ENCODE data around the gene TOP2B.

TOP2B gene

GRCh38 chr3:25582242-25582641, 82.5 kb downstream of the TOP2B start:
- Histone ChIP-seq H3K4me1 (ENCODE audit: control insufficient read depth, insufficient read depth, low read length) (no peaks in the 10 kb centered on the region), H3K4me3 (ENCODE audit: low read depth, low read length) (no peak overlapping the region), H3K9ac (ENCODE audit: low read depth, low read length) (no peak overlapping the region), H3K27me3 (ENCODE audit: control insufficient read depth, insufficient read depth, low read length) (no peaks in the 10 kb centered on the region), H3K36me3 (ENCODE audit: control insufficient read depth, insufficient read depth, low read length) (no peaks in the 10 kb centered on the region), H3K27ac (ENCODE audit: low read depth, low read length) (no peak overlapping the region), H3K9me3 (ENCODE audit: control insufficient read depth, insufficient read depth, low read length) (no peaks in the 10 kb centered on the region)

- H3K36me3 ChIP-seq (ENCODE audit: control insufficient read depth, insufficient read depth, low read length) = no peaks in the 10 kb centered on the region
- no peak overlapping the region for H3K9ac ChIP-seq (ENCODE audit: low read depth, low read length)
- no peaks in the 10 kb centered on the region for H3K4me1 ChIP-seq (ENCODE audit: control insufficient read depth, insufficient read depth, low read length)
- no peak overlapping the region for H3K27ac ChIP-seq (ENCODE audit: low read depth, low read length)
- no peak overlapping the region for H3K4me3 ChIP-seq (ENCODE audit: low read depth, low read length)
- no peaks in the 10 kb centered on the region for H3K9me3 ChIP-seq (ENCODE audit: control insufficient read depth, insufficient read depth, low read length)
- H3K27me3 ChIP-seq (ENCODE audit: control insufficient read depth, insufficient read depth, low read length) = no peaks in the 10 kb centered on the region
Measured at GRCh38 chr3:25581823-25582222, 82.9 kb downstream of the TOP2B start.

- no peaks in the 10 kb centered on the region for H3K4me1 ChIP-seq (ENCODE audit: control insufficient read depth, insufficient read depth, low read length)
- no peaks in the 10 kb centered on the region for H3K36me3 ChIP-seq (ENCODE audit: control insufficient read depth, insufficient read depth, low read length)
- H3K9me3 ChIP-seq (ENCODE audit: control insufficient read depth, insufficient read depth, low read length) = no peaks in the 10 kb centered on the region
- no peak overlapping the region for H3K4me3 ChIP-seq (ENCODE audit: low read depth, low read length)
- no peak overlapping the region for H3K27ac ChIP-seq (ENCODE audit: low read depth, low read length)
- H3K9ac ChIP-seq (ENCODE audit: low read depth, low read length) = no peak overlapping the region
- no peaks in the 10 kb centered on the region for H3K27me3 ChIP-seq (ENCODE audit: control insufficient read depth, insufficient read depth, low read length)
Measured at GRCh38 chr3:25581335-25581734, 83.4 kb downstream of the TOP2B start.

- Histone ChIP-seq H3K27me3 (ENCODE audit: control insufficient read depth, insufficient read depth, low read length) (no peaks in the 10 kb centered on the region), H3K4me3 (ENCODE audit: low read depth, low read length) (no peak overlapping the region), H3K4me1 (ENCODE audit: control insufficient read depth, insufficient read depth, low read length) (no peaks in the 10 kb centered on the region), H3K9me3 (ENCODE audit: control insufficient read depth, insufficient read depth, low read length) (no peaks in the 10 kb centered on the region), H3K9ac (ENCODE audit: low read depth, low read length) (no peak overlapping the region), H3K27ac (ENCODE audit: low read depth, low read length) (no peak overlapping the region), H3K36me3 (ENCODE audit: control insufficient read depth, insufficient read depth, low read length) (no peaks in the 10 kb centered on the region)
Measured at GRCh38 chr3:25580534-25580933, 84.2 kb downstream of the TOP2B start.

- Histone ChIP-seq H3K4me3 (ENCODE audit: low read depth, low read length) (no peak overlapping the region), H3K4me1 (ENCODE audit: control insufficient read depth, insufficient read depth, low read length) (0 out of 2 replicates have a peak, but pooled peaks cover 7% of the 10 kb centered on the region), H3K27me3 (ENCODE audit: control insufficient read depth, insufficient read depth, low read length) (no peaks in the 10 kb centered on the region), H3K9ac (ENCODE audit: low read depth, low read length) (no peak overlapping the region), H3K36me3 (ENCODE audit: control insufficient read depth, insufficient read depth, low read length) (no peaks in the 10 kb centered on the region), H3K9me3 (ENCODE audit: control insufficient read depth, insufficient read depth, low read length) (no peaks in the 10 kb centered on the region), H3K27ac (ENCODE audit: low read depth, low read length) (no peak overlapping the region)
Measured at GRCh38 chr3:25578059-25578458, 86.6 kb downstream of the TOP2B start.

- no peak overlapping the region for H3K27ac ChIP-seq (ENCODE audit: low read depth, low read length)
- no peaks in the 10 kb centered on the region for H3K36me3 ChIP-seq (ENCODE audit: control insufficient read depth, insufficient read depth, low read length)
- no peaks in the 10 kb centered on the region for H3K9me3 ChIP-seq (ENCODE audit: control insufficient read depth, insufficient read depth, low read length)
- 0 out of 2 replicates have a peak, but pooled peaks cover 7% of the 10 kb centered on the region for H3K4me1 ChIP-seq (ENCODE audit: control insufficient read depth, insufficient read depth, low read length)
- no peak overlapping the region for H3K9ac ChIP-seq (ENCODE audit: low read depth, low read length)
- no peak overlapping the region for H3K4me3 ChIP-seq (ENCODE audit: low read depth, low read length)
- H3K27me3 ChIP-seq (ENCODE audit: control insufficient read depth, insufficient read depth, low read length) = no peaks in the 10 kb centered on the region
Measured at GRCh38 chr3:25576831-25577454, 87.8 kb downstream of the TOP2B start.

GRCh38 chr3:25576146-25576545, 88.6 kb downstream of the TOP2B start:
- H3K27me3 ChIP-seq (ENCODE audit: control insufficient read depth, insufficient read depth, low read length) = no peaks in the 10 kb centered on the region
- no peaks in the 10 kb centered on the region for H3K36me3 ChIP-seq (ENCODE audit: control insufficient read depth, insufficient read depth, low read length)
- H3K4me1 ChIP-seq (ENCODE audit: control insufficient read depth, insufficient read depth, low read length) = 0 out of 2 replicates have a peak, but pooled peaks cover 7% of the 10 kb centered on the region
- H3K4me3 ChIP-seq (ENCODE audit: low read depth, low read length) = no peak overlapping the region
- H3K27ac ChIP-seq (ENCODE audit: low read depth, low read length) = no peak overlapping the region
- no peak overlapping the region for H3K9ac ChIP-seq (ENCODE audit: low read depth, low read length)
- H3K9me3 ChIP-seq (ENCODE audit: control insufficient read depth, insufficient read depth, low read length) = no peaks in the 10 kb centered on the region

GRCh38 chr3:25575001-25575400, 89.7 kb downstream of the TOP2B start:
- Histone ChIP-seq H3K4me1 (ENCODE audit: control insufficient read depth, insufficient read depth, low read length) (0 out of 2 replicates have a peak, but pooled peaks cover 7% of the 10 kb centered on the region), H3K4me3 (ENCODE audit: low read depth, low read length) (no peak overlapping the region), H3K9ac (ENCODE audit: low read depth, low read length) (no peak overlapping the region), H3K27ac (ENCODE audit: low read depth, low read length) (no peak overlapping the region), H3K36me3 (ENCODE audit: control insufficient read depth, insufficient read depth, low read length) (no peaks in the 10 kb centered on the region), H3K27me3 (ENCODE audit: control insufficient read depth, insufficient read depth, low read length) (no peaks in the 10 kb centered on the region), H3K9me3 (ENCODE audit: control insufficient read depth, insufficient read depth, low read length) (no peaks in the 10 kb centered on the region)

GRCh38 chr3:25574172-25574765, 90.4 kb downstream of the TOP2B start:
- no peaks in the 10 kb centered on the region for H3K27me3 ChIP-seq (ENCODE audit: control insufficient read depth, insufficient read depth, low read length)
- H3K27ac ChIP-seq (ENCODE audit: low read depth, low read length) = peak overlapping the region; percentile 52
- no peak overlapping the region for H3K9ac ChIP-seq (ENCODE audit: low read depth, low read length)
- no peak overlapping the region for H3K4me3 ChIP-seq (ENCODE audit: low read depth, low read length)
- H3K9me3 ChIP-seq (ENCODE audit: control insufficient read depth, insufficient read depth, low read length) = no peaks in the 10 kb centered on the region
- H3K36me3 ChIP-seq (ENCODE audit: control insufficient read depth, insufficient read depth, low read length) = no peaks in the 10 kb centered on the region
- H3K4me1 ChIP-seq (ENCODE audit: control insufficient read depth, insufficient read depth, low read length) = 0 out of 2 replicates have a peak, but pooled peaks cover 7% of the 10 kb centered on the region

- H3K9ac ChIP-seq (ENCODE audit: low read depth, low read length) = no peak overlapping the region
- peak overlapping the region; percentile 69 for H3K27ac ChIP-seq (ENCODE audit: low read depth, low read length)
- no peaks in the 10 kb centered on the region for H3K27me3 ChIP-seq (ENCODE audit: control insufficient read depth, insufficient read depth, low read length)
- 0 out of 2 replicates have a peak, but pooled peaks cover 7% of the 10 kb centered on the region for H3K4me1 ChIP-seq (ENCODE audit: control insufficient read depth, insufficient read depth, low read length)
- no peaks in the 10 kb centered on the region for H3K9me3 ChIP-seq (ENCODE audit: control insufficient read depth, insufficient read depth, low read length)
- H3K36me3 ChIP-seq (ENCODE audit: control insufficient read depth, insufficient read depth, low read length) = no peaks in the 10 kb centered on the region
- H3K4me3 ChIP-seq (ENCODE audit: low read depth, low read length) = no peak overlapping the region
Measured at GRCh38 chr3:25573386-25574171, 91.1 kb downstream of the TOP2B start.

- Histone ChIP-seq H3K27me3 (ENCODE audit: control insufficient read depth, insufficient read depth, low read length) (no peaks in the 10 kb centered on the region), H3K4me1 (ENCODE audit: control insufficient read depth, insufficient read depth, low read length) (0 out of 2 replicates have a peak, but pooled peaks cover 7% of the 10 kb centered on the region), H3K36me3 (ENCODE audit: control insufficient read depth, insufficient read depth, low read length) (no peaks in the 10 kb centered on the region), H3K9ac (ENCODE audit: low read depth, low read length) (no peak overlapping the region), H3K9me3 (ENCODE audit: control insufficient read depth, insufficient read depth, low read length) (no peaks in the 10 kb centered on the region), H3K27ac (ENCODE audit: low read depth, low read length) (peak overlapping the region; percentile 69), H3K4me3 (ENCODE audit: low read depth, low read length) (no peak overlapping the region)
Measured at GRCh38 chr3:25572919-25573385, 91.8 kb downstream of the TOP2B start.

Measured in HUES48 (cell line).